HEK293T (cell line): ENCODE results near the gene SLMAP.

Experiments used
- ELF4 ChIP-seq: fragments of 450-650 bp; IDR thresholded peaks from 2 replicates; pipeline ENCODE4 v1.6.1; 2017; ENCODE audit warnings: antibody characterized with exemption
- FOXK2 ChIP-seq: fragments of 450-650 bp; IDR thresholded peaks from 2 replicates; pipeline ENCODE4 v1.6.1; 2016; ENCODE audit warnings: mild to moderate bottlenecking
- SP1 ChIP-seq: fragments of 450-650 bp; IDR thresholded peaks from 2 replicates; pipeline ENCODE4 v1.6.1; 2017
- SUZ12 ChIP-seq: fragments of 450-650 bp; IDR thresholded peaks from 2 replicates; pipeline ENCODE4 v1.6.1; 2016; ENCODE audit warnings: mild to moderate bottlenecking
- TF ChIP-seq, protein P1 (sequence below): fragments of 450-650 bp; IDR thresholded peaks from 2 replicates; pipeline ENCODE4 v1.6.1; 2016

GRCh38 chr3:57815036-57815435 is 58.9 kb downstream of the SLMAP start:
- TF ChIP-seq FOXK2, result no peak
- TF ChIP-seq, protein P1, sequence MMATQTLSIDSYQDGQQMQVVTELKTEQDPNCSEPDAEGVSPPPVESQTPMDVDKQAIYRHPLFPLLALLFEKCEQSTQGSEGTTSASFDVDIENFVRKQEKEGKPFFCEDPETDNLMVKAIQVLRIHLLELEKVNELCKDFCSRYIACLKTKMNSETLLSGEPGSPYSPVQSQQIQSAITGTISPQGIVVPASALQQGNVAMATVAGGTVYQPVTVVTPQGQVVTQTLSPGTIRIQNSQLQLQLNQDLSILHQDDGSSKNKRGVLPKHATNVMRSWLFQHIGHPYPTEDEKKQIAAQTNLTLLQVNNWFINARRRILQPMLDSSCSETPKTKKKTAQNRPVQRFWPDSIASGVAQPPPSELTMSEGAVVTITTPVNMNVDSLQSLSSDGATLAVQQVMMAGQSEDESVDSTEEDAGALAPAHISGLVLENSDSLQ, result no peak
- no peak for TF ChIP-seq ELF4
- TF ChIP-seq SP1, result no peak
- TF ChIP-seq SUZ12, result no peak
